NCI-H2171 treated with DMSO at 0.1 percent for 48 hours (cell line): ENCODE results near the gene NDRG4.

Experiments used
- DNase-seq: peaks from one replicate; lab custom pipeline; 2025; lab: John Stamatoyannopoulos, UW

The NDRG4 gene

DNA sequence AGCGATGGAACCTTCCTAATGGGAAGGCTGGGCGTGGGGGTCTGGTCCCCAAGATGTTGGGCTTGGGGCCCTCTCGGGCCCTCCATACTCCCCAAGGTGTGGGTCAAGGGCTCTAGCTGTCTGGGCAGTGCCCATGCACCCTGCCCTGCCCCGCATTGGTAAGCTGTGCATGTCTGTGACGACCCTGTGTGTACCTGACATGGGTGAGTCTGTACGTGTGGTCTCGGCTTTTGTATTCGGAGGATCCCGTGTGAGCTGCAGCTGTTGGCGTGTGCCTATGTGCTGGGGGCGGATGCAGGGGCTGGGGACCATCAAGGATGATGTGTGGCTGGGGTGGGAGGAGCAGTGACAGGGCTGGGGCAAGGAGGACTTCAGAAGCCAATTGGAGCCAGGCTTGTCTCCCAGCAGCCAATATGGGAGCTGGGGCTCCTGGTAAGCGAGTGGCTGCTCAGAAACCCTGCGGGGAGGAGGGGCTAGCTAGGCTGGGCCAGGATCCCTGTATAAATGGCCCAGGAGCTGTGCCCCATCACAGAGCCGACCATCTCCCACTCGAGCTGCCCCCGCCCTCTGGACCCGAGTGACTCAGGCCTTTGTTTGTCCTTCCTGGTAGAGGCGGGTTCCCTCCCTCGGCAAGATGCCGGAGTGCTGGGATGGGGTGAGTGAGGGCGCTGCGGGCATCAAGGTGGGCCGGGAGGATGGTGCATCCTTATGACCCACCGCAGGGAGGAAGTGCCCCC, at the start of gene NDRG4:
Gene NDRG4, plus strand, starts transcription at position 529 of the 737 bp plus-strand sequence. Its CDS starts 106 bp downstream, at position 635.
- DNase-seq: peak; percentile 92

GRCh38 chr16:58450590-58450989, 49.4 kb upstream of the NDRG4 start:
- no peak for DNase-seq

DNA sequence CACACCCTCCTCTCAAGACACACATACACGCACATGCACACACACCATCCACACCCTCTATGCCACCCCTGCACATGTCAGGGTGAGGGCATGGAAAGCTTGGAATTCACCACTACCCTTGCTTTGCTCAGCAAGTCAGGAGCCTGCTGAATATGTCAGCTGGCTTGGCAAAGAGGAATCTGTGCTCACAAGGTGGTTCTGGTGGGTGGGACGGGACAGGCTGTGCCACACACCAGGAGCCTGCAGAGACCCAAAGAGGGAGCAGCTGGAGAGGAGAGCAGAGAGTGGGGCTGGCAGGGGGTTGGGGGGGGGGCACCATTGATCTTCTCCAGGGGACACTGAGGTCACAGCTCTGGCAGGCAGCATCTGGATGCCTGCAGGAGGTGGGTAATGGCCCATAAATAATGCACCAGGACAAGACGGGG, 48.7 kb upstream of the NDRG4 start:
- peak; percentile 60 for DNase-seq

GRCh38 chr16:58451945-58452401, 48.0 kb upstream of the NDRG4 start:
- DNase-seq: peak; percentile 18

- DNase-seq: no peak
Measured at GRCh38 chr16:58452640-58453039, 47.3 kb upstream of the NDRG4 start.

- DNase-seq: no peak
Measured at GRCh38 chr16:58454178-58454577, 45.8 kb upstream of the NDRG4 start.

DNA sequence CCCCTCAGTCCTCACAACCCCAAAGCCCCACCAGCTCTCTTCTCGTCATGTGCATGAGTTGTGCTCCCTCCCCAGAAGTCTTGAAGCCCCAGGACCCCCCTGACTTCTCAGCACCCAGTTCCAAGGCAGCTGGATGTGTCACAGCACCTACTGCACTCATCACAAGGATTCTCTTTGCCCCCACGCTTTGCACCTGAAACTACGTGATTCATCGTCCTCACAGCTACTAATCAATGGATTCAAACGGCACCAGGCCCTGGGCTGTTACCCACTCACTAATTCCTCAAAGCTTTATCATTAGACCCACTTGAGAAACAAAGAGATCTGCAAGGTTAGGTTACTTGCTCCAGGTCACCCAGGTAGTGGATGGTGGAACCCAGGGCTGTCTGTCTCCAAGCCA, 45.1 kb upstream of the NDRG4 start:
- DNase-seq: no peak

DNA sequence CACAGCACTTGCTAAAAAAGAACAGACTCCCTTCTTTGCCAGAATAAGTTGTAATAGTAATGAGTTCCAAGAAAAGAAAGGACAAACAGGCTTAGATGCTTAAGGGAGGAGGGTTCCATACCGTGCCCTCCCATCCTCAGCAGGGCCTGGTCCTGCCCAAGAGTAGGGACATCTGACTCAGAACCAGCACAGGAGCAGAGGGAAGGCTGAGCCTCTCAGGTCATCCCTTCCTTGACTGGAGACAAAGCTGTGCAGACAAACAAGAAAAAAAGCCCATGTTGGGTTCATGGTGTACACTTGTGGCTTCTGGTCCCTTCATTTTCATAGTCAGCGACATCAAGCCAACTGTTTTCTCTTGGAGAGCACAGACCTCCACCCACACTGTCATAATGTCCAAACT, 44.2 kb upstream of the NDRG4 start:
- DNase-seq: no peak

- DNase-seq: no peak
Measured at GRCh38 chr16:58456193-58456592, 43.8 kb upstream of the NDRG4 start.

GRCh38 chr16:58458606-58459343, 41.2 kb upstream of the NDRG4 start:
- DNase-seq: no peak

DNA sequence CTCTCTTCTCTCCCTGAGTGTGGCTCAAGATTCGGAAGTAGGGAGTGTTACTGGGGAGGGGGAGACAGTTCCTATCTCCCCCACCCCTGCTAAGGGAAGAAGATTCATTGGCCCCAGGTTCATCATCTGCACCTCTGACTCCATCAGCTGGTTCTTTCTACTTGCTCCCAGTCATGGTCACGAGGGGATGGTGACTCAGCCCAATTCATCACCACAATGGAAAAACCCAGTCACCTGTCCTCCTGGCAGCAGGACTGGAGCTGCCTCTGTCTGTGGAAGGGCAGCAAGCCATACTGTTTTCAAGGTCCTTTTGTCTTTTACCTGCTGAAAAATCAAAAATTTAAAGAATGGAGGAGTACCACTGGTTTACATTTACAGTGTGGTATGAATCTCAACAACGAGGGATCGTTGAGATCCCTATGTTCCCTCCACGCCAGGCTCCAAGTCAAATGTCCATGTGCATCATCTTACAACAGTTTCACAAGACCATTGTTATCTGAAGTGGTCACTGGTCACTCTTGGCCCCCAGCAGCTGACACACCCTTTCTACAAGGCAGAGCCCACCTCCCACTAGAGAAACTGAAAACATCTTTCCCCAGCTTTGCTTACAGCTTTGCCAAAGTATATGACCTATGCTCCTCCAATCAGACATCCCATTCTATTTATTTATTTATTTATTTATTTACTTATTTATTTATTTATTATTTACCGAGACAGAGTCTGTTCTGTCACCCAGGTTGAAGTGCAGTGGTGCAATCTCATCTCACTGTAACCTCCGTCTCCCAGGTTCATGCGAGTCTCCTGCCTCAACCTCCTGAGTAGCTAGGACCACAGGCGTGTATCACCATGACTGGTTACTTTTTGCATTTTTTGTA, 40.4 kb upstream of the NDRG4 start:
- DNase-seq: no peak

GRCh38 chr16:58460219-58460610, 39.7 kb upstream of the NDRG4 start:
- DNase-seq: no peak

GRCh38 chr16:58461056-58461455, 38.9 kb upstream of the NDRG4 start:
- no peak for DNase-seq

- DNase-seq: no peak
Measured at GRCh38 chr16:58461640-58462039, 38.3 kb upstream of the NDRG4 start.

GRCh38 chr16:58462089-58462488, 37.9 kb upstream of the NDRG4 start:
- no peak for DNase-seq

DNA sequence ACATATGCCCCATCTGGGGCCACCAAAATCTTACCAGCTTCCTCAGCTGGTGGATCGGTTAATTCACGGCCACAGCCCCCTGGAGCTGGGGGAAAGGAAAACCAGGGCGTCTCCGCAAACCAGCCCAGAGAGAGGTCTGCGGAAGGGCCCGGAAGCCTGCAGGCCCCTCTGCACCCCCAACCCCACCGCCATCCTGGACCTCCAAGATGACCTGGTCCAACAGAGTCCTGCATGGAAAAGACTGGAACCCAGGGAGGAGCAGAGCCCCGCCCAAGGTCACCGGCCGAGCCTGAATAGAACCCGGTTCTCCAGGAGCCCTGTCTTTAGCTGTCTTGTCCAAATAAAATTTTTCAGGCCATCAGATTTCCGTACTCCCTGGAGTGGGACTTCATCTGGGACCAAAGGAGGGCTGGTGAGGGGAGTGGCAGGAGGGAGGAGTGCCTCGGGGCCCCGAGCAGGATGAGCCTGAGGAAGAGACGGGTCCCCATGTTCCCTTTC, 37.4 kb upstream of the NDRG4 start:
- no peak for DNase-seq

DNA sequence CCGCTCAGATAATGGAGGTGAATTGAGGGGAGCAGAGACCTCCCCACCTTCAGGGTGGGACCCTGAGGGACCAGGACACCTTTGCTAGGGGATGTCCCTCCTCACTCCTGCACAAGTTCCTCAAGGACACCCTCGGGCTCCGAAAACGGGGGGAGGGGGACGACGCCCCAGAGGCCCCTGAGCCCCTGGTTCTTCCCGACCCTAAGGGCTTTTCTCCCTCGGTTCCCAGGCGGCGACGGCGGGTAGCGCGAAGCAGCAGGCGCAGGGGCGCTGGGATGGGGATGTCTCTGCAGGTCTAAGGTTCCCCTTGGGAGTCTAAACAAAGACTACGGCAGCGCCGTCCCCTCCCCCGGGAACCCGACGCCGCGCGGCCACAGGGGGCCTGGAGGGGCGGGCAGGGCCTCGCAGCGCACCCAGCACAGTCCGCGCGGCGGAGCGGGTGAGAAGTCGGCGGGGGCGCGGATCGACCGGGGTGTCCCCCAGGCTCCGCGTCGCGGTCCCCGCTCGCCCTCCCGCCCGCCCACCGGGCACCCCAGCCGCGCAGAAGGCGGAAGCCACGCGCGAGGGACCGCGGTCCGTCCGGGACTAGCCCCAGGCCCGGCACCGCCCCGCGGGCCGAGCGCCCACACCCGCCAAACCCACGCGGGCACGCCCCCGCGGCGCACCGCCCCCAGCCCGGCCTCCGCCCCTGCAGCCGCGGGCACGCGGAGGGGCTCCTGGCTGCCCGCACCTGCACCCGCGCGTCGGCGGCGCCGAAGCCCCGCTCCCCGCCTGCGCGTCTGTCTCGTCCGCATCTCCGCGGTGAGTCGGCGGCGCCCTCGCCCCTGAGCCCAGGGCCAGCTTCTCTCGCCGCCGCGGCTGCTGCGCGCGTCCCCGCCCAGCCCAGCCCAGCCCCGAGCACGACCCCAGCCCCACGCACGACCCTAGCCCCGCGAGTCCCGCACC, 36.7 kb upstream of the NDRG4 start:
- peak; percentile 69 for DNase-seq

DNA sequence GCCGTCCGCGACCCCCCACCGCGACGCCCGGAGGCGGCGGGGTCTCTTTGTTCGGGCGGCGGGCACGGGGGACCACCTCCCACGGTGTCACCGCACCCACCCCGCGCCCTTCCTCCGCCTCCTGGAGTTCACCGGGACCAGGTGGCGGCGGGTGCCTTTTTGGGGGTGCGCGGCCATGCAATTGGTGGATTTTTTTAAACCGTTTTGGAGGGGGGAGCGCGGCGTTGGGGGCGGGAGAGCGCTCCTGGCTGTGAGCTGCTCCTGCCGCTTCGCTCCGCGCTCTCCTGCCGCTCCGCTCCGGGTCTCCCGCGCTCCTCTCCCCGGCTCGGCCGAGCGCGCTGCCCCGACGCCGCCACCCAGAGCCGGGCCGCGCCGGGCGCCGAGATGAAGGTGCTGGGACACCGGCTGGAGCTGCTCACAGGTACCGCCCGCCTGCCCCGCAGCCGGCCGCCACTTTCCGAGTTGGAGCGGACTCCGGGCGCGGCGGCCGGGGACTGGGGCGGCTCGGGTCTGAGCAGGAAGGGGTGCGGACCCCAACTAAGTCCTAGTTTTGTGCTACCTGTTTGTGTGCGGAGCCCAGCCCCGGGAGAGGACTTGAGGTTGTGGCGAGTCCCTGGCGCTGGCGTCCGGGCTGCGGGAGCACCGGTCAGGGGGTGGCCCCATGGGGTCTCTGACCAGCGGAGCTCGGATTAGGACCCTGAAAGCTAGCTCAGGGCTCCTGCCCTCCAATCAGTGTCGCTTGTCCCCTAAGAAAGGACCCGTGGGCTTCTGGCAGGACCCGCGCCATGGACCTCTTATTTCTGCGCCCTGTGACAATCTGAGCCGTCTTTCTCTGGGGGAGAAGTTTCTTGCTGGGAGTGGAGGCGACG, 35.7 kb upstream of the NDRG4 start:
- DNase-seq: peak; percentile 52

DNA sequence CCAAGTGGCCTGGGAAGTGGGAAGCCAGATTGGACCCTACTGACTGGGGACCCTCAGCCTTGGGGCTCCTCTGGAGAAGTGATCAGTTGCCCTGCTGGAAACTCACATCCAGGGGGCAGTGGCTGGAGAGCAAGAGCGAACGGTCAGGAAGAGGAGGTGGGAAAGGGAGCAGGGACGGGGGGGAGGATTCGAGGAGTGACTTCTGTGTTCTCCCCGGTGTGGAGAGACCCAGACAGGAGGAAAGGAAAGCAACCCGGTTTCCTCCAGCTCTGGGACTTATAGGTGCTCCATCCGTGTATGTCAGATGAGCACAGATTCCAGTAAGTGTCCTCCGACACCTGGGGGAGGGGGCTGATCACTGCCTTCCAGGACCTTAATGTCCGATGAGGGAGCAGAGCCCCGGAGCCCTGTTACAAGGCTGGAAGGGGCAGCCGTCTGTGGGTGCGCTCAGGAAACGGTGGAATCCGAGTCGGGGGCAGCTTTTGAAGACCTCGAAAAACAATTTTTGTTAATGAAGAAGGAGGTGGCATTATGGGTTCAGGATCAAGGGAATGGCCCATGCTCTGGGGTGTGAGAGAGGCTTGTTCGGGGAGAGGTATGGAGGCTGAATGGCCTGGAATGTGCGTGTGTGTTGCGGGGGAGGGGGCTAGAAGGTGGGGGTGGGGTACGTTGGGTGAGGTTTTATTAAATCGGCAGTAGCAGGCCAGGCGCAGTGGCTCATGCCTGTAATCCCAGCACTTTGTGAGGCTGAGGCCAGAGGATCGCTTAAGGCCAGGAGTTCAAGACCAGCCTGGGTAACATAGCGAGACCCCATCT, 34.8 kb upstream of the NDRG4 start:
- DNase-seq: no peak
